ENCODE data around the gene MYO19. TPM values are rescaled to one million over a fixed set of nuclear protein-coding genes. Genes with fewer than 3 reads are reported as not detected.

Gene MYO19
- total RNA-seq, 1 donor from 2014 or later: 40.7 TPM

- DNase-seq (ENCODE audit: low spot score in 2 of 2): no peak
- no peaks in the 10 kb centered on the region for H3K4me1 ChIP-seq
- no peak for TF ChIP-seq CTCF (IDR thresholded peaks at IDR 0.05)
- H3K4me3 ChIP-seq: no peak overlapping the region
- intact Hi-C loops (cut with DNase I): no loop called here
- no peaks in the 10 kb centered on the region for H3K27me3 ChIP-seq
- H3K27ac ChIP-seq: no peak overlapping the region
- H3K9me3 ChIP-seq: no peaks in the 10 kb centered on the region
- peaks cover 51 to 74% of the 10 kb centered on the region in 2 donors for H3K36me3 ChIP-seq
These were observed 36.5 kb downstream of the MYO19 start for GRCh38 chr17:36498155-36498554.

DNA sequence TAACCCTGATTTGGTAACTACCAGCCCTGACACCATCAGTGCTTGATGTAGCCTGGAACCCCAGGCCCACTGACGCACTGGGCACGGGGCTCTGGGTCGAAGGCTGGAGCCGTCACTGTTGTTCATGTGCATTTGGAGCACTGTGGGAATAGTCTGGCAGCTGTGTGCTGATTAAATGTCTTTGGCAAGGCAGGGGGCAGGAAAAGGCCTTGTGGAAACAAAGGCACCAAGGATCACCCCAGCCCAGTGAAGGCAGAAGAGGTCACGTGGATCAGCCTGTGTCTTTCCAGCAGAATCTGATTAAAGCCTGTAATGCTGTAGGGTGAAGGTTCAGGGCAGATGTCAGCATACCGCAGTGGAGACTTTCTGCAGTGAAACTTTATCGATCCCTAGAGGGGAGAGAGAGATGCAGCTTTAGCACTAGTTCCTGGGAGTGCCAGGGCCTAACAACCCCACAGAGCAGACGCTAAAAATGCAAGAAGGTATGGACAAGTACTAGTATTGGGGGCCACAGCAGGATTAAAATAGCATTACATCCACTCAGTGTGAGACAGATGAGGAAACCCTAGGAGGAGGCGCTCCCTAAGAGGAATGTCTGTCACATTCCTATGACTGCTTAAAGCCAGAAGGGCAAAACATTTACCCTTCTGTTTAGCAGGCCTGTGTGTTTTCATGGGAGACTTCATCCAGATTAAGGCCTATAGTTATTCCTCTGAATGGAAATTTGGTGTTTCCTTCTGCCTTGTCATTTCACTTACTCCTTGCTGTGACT, 38.5 kb downstream of the MYO19 start:
- Histone ChIP-seq H3K4me3 (no peak overlapping the region), H3K9me3 (no peaks in the 10 kb centered on the region), H3K36me3 (peaks cover 62 to 73% of the 10 kb centered on the region in 2 donors), H3K4me1 (no peaks in the 10 kb centered on the region), H3K27me3 (no peaks in the 10 kb centered on the region), H3K27ac (no peak overlapping the region)
- no peak for TF ChIP-seq CTCF (IDR thresholded peaks at IDR 0.05)
- DNase-seq (ENCODE audit: low spot score in 2 of 2): no peak
- intact Hi-C loops (cut with DNase I): no loop called here

- intact Hi-C loops (cut with DNase I): no loop called here
- H3K9me3 ChIP-seq: no peaks in the 10 kb centered on the region
- H3K27me3 ChIP-seq: no peaks in the 10 kb centered on the region
- DNase-seq (ENCODE audit: low spot score in 2 of 2): peak in 1 of 2 donors; percentile 40
- no peak overlapping the region for H3K27ac ChIP-seq
- no peaks in the 10 kb centered on the region for H3K4me1 ChIP-seq
- no peak overlapping the region for H3K4me3 ChIP-seq
- H3K36me3 ChIP-seq: peaks cover 62 to 63% of the 10 kb centered on the region in 2 donors
- TF ChIP-seq CTCF (IDR thresholded peaks at IDR 0.05): no peak
These were observed 39.5 kb downstream of the MYO19 start for GRCh38 chr17:36495076-36495578.

DNA sequence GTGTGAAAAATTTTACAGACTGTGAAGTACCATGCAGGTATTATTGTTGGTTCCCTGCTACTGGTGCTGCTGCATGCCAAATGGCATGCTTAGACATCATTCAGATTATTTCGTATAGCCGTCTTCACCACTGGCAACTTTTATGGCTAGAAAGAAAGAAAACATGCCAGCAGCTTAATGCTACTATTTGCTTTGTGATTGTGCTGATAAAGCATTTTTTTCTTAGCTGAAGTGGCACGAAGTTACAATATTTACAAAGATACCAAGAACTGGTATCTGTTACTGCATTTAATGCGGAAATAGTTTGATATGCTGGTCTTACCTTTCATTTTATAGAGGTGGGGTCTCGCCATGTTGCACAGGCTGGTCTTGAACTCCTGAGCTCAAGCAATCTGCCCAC, 40.0 kb downstream of the MYO19 start:
- no peaks in the 10 kb centered on the region for H3K27me3 ChIP-seq
- no peaks in the 10 kb centered on the region for H3K9me3 ChIP-seq
- H3K4me3 ChIP-seq: no peak overlapping the region
- H3K4me1 ChIP-seq: no peaks in the 10 kb centered on the region
- peaks cover 62 to 63% of the 10 kb centered on the region in 2 donors for H3K36me3 ChIP-seq
- intact Hi-C loops (cut with DNase I): no loop called here
- no peak for DNase-seq (ENCODE audit: low spot score in 2 of 2)
- no peak for TF ChIP-seq CTCF (IDR thresholded peaks at IDR 0.05)
- no peak overlapping the region for H3K27ac ChIP-seq

DNA sequence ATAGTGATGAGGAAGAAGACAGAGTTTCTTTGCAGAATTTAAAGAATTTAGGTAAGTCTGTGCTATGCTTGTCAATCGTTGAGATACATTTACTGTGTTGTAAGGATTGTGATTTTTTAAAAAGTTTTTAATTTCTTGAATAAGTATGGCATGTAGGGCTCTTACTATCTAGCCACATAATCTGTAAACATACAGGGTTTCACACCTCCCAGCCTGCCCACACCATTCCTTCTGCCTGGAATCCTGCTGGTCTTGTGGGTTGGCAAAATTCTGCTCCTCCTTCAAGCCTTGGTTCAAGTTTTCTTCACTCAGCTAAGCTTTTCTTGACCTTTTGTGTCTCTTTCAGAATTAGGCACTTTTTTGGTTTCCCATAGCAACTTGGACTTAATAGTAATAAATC, 40.7 kb downstream of the MYO19 start:
- H3K4me1 ChIP-seq: no peaks in the 10 kb centered on the region
- H3K27me3 ChIP-seq: no peaks in the 10 kb centered on the region
- DNase-seq (ENCODE audit: low spot score in 2 of 2): no peak
- no peak overlapping the region for H3K27ac ChIP-seq
- TF ChIP-seq CTCF (IDR thresholded peaks at IDR 0.05): no peak
- intact Hi-C loops (cut with DNase I): no loop called here
- peaks cover 62% of the 10 kb centered on the region in 2 donors for H3K36me3 ChIP-seq
- H3K4me3 ChIP-seq: no peak overlapping the region
- H3K9me3 ChIP-seq: no peaks in the 10 kb centered on the region

Data from ascending aorta (tissue), 2 donors.